GM19240 (cell line): ENCODE data around the gene SEPHS1.
A peak's percentile ranks its signal among the peaks of the same experiment; 100 is the strongest.
"Not testable (repeated sequence)": the region's sequence is repeated elsewhere in the genome, so short reads cannot be mapped to it uniquely, and the experiment has no call there.

Experiments used
- DNase-seq: peaks from one replicate; pipeline ENCODE4 v3.0.0; 2011; ENCODE audit warnings: low spot score; ENCODE audit not compliant: insufficient read length

The SEPHS1 gene, protein sequence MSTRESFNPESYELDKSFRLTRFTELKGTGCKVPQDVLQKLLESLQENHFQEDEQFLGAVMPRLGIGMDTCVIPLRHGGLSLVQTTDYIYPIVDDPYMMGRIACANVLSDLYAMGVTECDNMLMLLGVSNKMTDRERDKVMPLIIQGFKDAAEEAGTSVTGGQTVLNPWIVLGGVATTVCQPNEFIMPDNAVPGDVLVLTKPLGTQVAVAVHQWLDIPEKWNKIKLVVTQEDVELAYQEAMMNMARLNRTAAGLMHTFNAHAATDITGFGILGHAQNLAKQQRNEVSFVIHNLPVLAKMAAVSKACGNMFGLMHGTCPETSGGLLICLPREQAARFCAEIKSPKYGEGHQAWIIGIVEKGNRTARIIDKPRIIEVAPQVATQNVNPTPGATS

DNA sequence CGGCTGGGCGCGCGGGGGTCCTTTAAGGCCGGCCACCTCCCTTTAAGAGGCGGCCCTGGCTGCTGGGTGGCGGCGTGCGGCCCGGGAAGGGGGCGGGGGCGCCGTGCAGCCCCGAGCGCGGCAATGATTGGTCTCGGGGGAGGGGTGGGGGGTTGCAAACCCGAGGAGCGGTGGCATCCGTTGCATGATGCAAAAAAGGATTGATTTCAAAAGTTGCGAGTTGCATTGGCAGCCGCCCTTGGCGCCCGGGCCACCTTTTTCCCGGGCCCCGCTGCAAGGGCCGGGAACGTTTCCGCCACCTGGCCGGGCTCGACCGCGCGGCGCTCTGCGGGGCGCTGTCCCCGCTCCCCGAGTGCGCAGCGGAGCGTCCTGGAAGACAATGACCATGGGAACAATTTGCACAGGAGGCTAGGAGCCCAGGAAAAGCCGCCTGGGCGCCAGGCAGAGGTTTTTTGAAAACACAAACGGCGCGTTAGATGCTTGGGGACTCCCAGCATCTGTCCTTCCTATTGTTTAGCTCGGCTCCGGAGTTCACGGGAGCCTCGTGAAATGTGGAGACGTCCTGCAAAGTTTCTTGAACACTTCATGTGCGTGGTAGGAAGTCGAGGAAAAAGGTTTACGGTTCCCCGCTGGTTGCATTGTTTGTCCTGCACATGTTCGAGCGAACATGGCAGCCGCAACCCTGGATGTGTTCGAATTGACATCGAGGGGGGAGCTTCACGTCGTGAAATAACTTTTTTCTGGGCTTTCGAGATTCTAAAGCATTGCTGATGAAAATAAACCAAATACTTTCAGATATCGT lies at the start of gene SEPHS1:
Gene SEPHS1, minus strand, starts transcription at position 78 of the 802 bp plus-strand sequence. CDS start 3,343 bp downstream, outside the sequence.
- peak; percentile 85 for DNase-seq

- DNase-seq: no peak
These were observed 49.0 kb upstream of the SEPHS1 start for GRCh38 chr10:13397052-13397451.

DNA sequence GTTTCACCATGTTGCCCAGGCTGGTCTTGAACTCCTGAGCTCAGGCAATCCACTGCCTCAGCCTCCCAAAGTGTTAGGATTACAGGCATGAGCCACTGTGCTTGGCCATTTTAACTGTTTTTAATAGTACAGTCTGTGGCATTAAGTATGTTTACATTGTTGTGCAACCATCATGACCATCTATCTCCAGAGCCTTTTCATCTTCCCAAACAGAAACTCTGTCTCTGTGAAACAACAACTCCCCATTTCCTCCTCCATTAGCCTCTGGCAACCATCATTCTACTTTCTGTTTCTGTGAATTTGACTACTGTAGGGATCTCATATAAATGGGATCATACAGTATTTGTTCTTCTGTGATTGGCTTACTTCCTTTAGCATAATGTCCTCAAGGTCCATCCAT lies 48.3 kb upstream of the SEPHS1 start:
- DNase-seq: no peak

DNA sequence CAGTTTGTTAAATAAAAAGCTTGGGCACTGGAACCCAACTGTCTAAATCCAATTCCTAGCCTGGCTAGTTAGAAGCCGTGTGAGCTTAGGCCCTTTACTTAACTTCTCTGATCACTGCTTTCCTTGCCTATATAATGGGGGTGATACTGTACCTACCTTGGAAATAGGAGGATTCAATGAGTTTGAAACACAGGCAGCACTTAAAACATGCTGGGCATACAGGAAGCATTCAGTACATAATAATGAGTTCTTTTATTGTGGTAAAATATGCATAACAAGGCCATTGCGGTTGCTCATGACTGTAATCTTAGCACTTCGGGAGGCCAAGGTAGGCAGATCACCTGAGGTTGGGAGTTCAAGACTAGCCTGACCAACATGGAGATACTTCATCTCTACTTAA lies 47.4 kb upstream of the SEPHS1 start:
- DNase-seq: no peak

DNA sequence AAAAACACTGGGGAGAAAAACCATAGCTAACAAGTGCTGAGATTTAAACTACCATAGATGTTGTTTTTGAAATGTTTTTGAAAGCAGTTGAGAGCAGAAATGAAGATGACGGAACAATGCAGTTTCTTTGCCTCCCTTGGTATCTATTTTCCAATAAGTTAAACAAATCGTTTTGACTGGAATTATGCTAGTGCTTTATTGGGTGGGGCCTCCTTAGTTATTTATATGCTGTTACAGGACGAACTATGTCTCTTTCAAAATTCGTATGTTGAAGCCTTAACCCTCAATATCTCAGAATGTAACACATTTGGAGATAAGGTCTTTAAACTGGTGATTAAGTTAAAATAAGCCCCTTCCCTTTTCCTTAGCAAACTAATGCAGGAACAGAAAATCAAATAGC lies 45.5 kb upstream of the SEPHS1 start:
- DNase-seq: no peak

DNA sequence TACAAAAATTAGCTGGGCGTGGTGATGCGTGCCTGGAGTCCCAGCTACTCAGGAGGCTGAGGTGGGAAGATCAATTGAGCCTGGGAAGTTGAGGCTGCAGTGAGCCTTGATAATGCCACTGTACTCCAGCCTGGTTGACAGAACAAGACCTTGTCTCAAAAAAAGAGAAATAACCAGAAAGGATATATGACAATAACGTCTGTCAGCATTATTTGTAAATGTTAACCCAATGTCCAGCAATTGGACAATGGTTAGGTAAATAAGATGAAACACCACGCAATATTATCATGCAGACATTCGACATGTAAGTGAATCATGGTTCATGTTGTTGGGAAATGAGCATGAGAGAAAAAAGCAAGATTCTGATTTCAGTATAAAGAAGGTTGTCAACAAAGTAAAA lies 44.6 kb upstream of the SEPHS1 start:
- DNase-seq: no peak

DNA sequence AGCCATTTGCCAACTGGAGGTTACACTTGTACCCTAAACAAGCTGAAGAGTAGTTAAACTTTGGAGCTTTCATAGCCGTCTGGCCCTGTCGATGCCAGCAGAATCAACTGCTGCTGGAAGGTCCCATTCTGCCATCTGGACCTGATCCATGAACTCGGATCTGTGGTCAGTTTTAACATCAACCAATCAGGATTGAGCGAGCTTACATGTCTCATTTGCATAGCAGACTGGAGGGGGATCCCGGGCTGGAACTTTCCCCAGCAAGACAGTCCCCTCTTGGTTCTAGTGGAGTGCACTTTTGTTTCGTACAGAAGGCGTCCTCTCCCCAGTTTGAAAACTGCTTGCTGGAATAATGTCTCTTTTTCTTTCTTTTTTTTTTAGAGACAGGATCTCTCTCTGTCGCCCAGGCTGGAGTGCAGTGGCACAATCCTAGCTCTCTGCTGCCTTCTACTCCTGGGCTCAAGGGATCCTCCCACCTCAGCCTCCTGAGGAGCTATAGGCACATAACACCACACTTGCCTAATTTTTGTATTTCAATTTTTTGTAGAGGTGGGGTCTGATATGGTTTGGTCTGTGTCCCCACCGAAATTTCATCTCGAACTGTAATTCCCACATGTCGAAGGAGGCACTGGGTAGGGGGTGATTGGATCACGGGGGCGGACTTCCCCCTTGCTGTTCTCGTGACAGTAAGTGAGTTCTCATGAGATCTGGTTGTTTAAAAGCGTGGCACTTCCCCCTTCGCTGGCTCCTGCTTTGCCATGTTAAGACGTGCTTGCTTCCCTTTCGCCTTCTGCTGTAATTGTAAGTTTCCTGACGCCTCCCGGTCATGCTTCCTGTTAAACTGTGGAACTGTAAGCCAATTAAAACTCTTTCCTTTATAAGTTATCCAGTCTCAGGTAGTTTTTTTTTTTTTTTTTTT lies 42.8 kb upstream of the SEPHS1 start:
- DNase-seq: no peak

DNA sequence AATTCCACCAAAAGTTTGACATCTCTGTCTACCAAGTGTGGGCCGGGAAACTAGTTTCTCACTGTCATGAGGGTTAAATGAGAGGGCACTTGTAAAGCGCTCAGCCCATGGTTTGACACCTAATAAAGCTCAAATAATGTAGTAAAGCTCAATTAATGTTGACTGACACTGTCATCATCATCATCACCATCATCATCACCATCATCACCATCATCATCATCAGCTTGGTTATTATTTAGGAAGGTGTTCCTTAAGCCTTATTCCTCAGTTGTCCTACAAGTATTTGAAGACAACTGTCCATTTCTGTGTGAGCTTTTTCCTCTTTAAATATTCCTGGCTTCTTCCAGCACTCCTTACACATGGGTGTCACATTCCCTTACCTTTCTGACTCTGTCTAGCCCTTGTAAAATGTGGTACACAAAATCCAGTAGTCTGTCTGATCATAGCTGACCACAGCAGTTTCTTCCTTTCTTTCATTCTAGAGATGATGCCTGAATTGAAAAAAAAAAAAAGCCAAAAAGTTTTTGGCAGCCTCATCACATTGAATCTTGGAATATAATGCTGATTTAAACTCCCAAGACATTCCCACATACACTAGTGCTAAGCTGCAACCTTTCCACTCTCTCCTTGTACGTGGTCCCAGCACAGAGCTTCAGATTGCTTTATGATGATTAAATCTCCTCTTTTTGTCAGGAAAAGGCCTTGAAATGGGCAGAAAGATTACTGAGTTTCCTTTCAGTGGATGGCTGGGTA lies 40.6 kb upstream of the SEPHS1 start:
- DNase-seq: no peak

DNA sequence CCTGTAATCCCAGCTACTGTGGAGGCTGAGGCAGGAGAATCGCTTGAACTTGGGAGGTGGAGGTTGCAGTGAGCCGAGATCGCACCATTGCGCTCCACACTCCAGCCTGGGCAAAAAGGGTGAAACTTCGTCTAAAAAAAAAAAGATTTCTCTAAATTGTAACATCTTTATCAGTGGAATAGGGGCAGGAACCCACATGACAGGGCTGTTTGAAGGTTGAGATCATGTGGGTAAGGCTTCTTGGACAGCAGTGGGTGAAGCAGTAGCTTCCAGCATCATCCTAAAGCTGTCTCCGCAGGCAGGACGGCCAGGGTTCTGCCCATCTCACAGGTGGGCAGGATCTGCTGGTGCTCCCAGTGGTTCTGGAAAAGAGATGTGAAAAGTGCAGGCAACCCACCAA lies 37.9 kb upstream of the SEPHS1 start:
- no peak for DNase-seq

GRCh38 chr10:13383399-13383761 lies 35.3 kb upstream of the SEPHS1 start:
- DNase-seq: no peak

DNA sequence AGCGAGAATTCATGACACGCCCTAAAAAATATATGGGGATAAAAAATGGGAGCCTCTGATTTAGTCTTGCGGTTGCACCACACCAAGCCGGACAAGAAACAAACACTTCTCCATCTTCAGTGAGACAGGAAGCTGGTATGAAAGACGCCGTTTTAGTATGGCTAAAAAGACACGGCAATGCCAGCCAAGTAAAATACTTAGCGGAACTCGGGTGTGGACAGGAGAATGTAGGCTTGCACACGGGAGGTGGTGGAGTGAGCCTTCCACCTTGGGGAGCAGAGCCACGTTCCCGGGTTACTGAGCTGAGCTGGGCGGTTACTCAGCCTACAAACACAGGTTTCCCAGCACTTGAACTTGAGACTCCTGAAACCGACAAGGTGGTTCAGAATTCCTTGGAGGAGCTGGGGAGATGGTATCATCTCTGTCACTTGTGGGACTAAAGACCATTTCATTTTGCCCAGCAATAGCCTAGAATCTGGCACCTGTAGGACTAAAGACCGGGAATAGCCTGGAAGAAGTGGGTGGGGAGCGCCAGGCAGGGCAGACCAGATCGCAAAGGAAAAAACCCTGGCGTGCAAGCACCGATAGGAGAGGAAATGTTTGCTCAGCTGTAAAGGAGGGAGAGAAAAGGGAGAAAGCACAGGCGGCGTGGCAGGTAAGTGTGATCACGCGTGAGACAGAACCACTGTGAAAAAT lies 34.8 kb upstream of the SEPHS1 start:
- DNase-seq: no peak

DNA sequence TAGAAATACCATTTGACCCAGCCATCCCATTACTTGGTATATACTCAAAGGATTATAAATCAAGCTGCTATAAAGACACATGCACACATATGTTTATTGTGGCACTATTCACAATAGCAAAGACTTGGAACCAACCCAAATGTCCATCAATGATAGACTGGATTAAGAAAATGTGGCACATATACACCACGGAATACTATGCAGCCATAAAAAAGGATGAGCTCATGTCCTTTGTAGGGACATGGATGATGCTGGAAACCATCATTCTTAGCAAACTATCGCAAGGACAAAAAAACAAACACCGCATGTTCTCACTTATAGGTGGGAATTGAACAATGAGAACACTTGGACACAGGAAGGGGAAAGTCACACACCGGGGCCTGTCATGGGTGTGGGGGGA lies 31.0 kb upstream of the SEPHS1 start:
- not testable (repeated sequence) for DNase-seq

- DNase-seq: no peak
These were observed 28.7 kb upstream of the SEPHS1 start for GRCh38 chr10:13376746-13377145.

DNA sequence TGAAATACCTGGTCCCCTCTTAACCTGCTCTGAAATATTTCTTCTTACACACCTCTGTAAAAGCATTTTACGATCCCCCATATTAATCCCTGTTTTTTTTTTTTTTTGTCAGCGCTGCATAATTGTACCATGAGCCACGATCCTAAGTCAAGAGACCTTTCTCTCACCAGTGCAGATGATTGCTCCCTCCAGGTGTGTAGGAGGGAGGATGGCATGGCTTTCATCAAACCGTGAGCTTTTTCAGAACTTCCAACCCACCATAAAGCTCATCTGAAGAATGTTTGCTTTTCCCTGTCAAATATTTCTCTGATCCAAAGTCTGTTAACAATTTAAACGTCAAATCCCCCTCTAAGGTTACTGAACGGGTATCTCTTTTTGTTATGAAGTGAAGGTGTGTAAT lies 28.2 kb upstream of the SEPHS1 start:
- DNase-seq: no peak

- no peak for DNase-seq
These were observed 27.7 kb upstream of the SEPHS1 start for GRCh38 chr10:13375791-13376190.

DNA sequence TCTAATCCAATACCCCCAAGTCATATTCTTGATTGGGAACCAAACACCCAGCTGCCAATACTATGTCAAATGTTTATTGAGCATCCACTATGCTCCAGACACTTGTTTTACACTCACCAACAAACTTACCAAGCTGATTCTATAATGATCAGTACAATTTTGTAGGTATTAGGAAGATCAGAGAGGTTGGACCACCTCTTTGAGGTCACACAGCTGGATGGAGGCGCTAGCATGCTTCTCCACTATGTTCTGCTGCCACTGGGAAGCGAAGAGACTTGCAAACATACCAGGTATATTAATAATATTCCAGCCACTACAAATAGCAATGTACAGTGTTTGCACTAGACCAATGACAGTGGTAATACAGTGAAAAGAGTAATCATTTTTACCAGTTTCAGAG lies 25.6 kb upstream of the SEPHS1 start:
- DNase-seq: no peak

- no peak for DNase-seq
These were observed 24.4 kb upstream of the SEPHS1 start for GRCh38 chr10:13372524-13372923.

DNA sequence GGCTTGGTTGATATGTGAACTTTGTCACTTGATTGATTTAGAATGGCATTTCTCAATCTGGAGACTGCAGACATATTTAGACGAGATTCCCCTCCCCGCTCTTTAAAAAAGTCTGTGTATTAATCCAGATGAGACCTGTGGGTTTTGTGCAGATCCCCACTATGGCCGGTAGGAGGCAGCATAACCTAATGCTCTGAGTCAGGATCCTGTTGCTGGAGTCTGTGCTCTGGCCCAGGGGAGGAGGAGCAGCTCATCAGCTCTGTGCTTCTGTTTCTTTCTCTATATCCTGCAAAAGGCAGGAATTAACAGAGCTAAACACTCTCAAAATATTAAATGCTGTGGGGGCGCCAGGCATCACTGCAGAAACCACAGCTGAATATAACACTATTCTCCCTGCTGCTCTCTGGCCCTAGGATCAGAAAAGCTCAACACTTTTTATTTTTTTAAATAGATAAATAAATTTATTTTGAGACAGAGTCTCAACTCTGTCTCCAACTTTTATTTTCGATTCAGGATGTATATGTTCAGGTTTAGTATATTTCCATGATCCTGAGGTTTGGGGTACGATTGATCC lies 23.9 kb upstream of the SEPHS1 start:
- peak; percentile 83 for DNase-seq

DNA sequence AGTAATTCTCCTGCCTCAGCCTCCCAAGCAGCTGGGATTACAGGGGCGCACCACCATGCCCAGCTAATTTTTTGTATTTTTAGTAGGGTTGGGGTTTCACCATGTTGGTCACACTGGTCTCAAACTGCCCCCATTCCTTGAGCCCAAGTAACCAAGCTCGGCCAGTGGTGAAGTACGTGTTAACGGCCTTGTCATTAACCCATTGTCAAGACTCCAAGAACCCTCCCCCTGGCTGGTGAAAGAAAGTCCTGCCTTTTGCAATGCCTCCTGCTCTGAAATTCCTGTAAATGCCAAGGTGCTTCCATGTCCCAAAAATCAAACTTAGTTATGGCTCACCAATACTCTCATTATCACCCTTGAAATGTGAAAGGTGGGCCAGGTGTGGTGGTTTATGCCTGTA lies 18.8 kb upstream of the SEPHS1 start:
- no peak for DNase-seq

DNA sequence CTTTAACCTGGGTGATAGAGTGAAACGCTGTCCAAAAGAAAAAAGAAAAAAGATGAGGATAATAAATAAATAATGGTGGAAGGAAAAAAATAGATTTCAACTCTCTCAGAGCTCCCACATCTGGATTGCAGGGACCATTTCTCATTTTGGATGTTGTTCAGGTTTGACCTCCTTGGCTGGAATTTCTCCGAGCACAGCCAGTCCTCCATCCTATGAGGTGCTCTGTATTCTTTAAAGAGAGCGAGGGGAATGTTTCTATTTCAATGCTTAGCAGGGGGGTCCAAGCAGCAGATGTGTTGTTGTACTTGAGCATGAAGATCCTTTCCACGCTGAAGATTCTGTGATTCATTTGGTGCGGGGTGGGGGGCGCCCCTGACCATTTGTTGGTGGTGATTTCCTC lies 17.7 kb upstream of the SEPHS1 start:
- no peak for DNase-seq
